ENCODE data around the gene PLXNA4.

- TF ChIP-seq EZH2 (IDR thresholded peaks at IDR 0.05; ENCODE audit: borderline replicate concordance, low read depth, low read length, poor library complexity, severe bottlenecking): no peak
- no peak for TF ChIP-seq CTCF (conservative IDR thresholded peaks at IDR 0.05; ENCODE audit: low read depth, low read length)
Observed at GRCh38 chr7:132397070-132397469, 179.2 kb downstream of the PLXNA4 start.

All from A673 (cell line).